IPS-NIHi7 (cell line): ENCODE results near the gene ZBTB4.

ENCODE experiments used
- DNase-seq: peaks from one replicate; pipeline ENCODE4 v3.0.0; 2012; ENCODE audit warnings: mixed read lengths; ENCODE audit errors: extremely low spot score

Gene ZBTB4

GRCh38 chr17:7479213-7480088 lies at the start of gene ZBTB4:
Gene ZBTB4 (minus strand): TSS chr17:7479631. CDS start chr17:7466801, 12,830 bp downstream.
- DNase-seq, result peak; percentile 63

GRCh38 chr17:7528842-7529241 lies 49.4 kb upstream of the ZBTB4 start:
- no peak for DNase-seq

- peak; percentile 78 for DNase-seq
These were observed 43.6 kb upstream of the ZBTB4 start for GRCh38 chr17:7523033-7523432.

GRCh38 chr17:7515911-7516610 lies 36.6 kb upstream of the ZBTB4 start:
- DNase-seq, result no peak

GRCh38 chr17:7513850-7514419 lies 34.5 kb upstream of the ZBTB4 start:
- no peak for DNase-seq

GRCh38 chr17:7512824-7513540 lies 33.6 kb upstream of the ZBTB4 start:
- DNase-seq, result no peak

GRCh38 chr17:7512105-7512504 lies 32.7 kb upstream of the ZBTB4 start:
- no peak for DNase-seq

GRCh38 chr17:7511108-7511507 lies 31.7 kb upstream of the ZBTB4 start:
- no peak for DNase-seq

- no peak for DNase-seq
These were observed 30.5 kb upstream of the ZBTB4 start for GRCh38 chr17:7509937-7510336.

- DNase-seq, result no peak
These were observed 29.4 kb upstream of the ZBTB4 start for GRCh38 chr17:7508846-7509245.

- DNase-seq, result no peak
These were observed 28.7 kb upstream of the ZBTB4 start for GRCh38 chr17:7508145-7508544.

GRCh38 chr17:7503521-7503920 lies 24.1 kb upstream of the ZBTB4 start:
- no peak for DNase-seq

- peak; percentile 56 for DNase-seq
These were observed 23.6 kb upstream of the ZBTB4 start for GRCh38 chr17:7502987-7503386.

GRCh38 chr17:7502171-7502847 lies 22.9 kb upstream of the ZBTB4 start:
- no peak for DNase-seq

- no peak for DNase-seq
These were observed 22.3 kb upstream of the ZBTB4 start for GRCh38 chr17:7501729-7502128.

GRCh38 chr17:7499161-7499560 lies 19.7 kb upstream of the ZBTB4 start:
- DNase-seq, result no peak

- no peak for DNase-seq
These were observed 18.2 kb upstream of the ZBTB4 start for GRCh38 chr17:7497636-7498035.

GRCh38 chr17:7497228-7497627 lies 17.8 kb upstream of the ZBTB4 start:
- DNase-seq, result no peak

GRCh38 chr17:7496470-7497183 lies 17.2 kb upstream of the ZBTB4 start:
- DNase-seq, result no peak

GRCh38 chr17:7495906-7496434 lies 16.5 kb upstream of the ZBTB4 start:
- no peak for DNase-seq

GRCh38 chr17:7493941-7494340 lies 14.5 kb upstream of the ZBTB4 start:
- DNase-seq, result no peak
